Measurements from ENCODE around the gene MCU.

DNA sequence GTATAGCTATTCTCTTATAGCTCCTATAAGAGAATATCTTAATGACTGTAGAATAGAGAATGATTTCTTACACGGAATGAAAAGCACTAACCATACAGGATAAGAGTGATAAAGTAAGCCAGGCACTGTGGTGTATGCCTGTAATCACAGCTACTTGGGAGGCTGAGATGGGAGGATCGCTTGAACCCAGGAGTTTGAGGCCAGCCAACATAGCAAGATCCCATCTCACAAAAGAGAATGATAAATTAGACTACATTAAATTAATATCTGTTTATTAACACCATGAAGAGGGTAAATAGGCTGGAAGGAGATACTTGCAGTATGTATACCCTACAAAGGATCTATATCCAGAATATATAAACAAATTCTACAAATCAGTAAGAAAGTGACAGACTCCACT lies 189.3 kb downstream of the MCU start:
- TF ChIP-seq EZH2phosphoT487 (IDR thresholded peaks at IDR 0.05; ENCODE audit: low read depth, severe bottlenecking, unreplicated experiment) (no peak), CTCF (IDR thresholded peaks at IDR 0.05; ENCODE audit: poor library complexity) (no peak), EZH2 (IDR thresholded peaks at IDR 0.05; ENCODE audit: borderline replicate concordance) (no peak)
